GM18520 (cell line): Measurements from ENCODE around the gene EIF3L.

Experiments used
- ATAC-seq: cut with Tn5 transposase; IDR thresholded peaks from one replicate; pipeline ENCODE4 v1.9.1; 2021; ENCODE audit not compliant: unreplicated experiment

Gene EIF3L

DNA sequence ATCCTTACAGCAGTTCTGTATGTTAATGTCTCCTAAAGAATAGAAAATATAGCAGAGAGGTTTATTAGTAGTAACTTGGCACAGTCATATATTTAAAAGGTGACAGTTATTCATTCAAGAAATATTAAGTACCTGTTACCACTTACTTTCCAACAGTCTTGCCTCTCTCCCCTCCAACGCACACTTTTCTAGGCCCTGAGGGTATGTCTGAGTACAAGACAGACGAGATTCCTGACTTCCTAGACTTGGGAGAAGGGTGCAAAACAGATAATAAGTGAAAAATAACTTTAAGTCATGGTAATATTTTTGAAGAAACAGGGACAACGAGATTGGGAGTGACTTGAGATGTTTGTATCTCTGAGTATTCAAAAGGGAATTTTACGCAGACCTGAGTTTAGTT is 1.6 kb downstream of the EIF3L start:
- no peak for ATAC-seq

DNA sequence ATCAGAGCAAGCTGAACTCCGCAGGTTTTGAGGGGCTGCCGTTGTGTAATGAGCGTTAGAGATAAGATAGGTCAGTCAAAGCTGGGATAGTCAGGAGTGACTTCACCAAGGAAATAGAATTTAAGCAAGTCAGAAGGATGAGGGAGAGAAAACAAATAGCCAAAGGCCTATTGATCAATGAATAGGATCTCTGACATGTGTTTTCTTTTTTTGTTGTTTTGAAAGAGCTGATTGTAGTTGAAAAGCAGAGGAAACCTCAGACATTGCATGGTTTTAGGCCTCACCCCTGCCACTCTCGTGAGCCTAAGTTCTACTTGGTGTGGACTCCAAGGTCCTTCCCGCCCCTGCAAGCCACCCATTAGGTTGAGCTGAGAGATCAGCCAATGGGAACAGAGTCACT is 3.2 kb downstream of the EIF3L start:
- no peak for ATAC-seq

DNA sequence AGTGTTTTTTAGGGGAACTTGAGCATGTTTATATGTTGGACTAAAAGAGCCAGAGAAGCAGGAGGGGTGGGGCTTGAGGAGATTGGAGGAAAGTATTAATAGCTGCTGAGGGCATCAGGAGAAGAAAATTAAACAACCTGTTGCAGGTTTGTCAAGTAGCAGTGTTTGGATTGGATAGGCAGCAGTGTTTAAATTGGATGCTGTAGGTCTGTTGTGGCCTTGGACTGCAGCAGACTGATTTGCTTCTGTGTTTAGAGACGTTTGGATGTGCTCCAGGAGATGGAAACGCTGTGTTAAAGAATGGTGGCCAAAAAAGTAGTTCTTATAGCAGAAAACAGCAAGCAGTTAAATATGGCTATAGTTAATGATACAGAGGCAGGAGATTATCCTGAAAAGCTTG is 5.7 kb downstream of the EIF3L start:
- ATAC-seq = no peak

DNA sequence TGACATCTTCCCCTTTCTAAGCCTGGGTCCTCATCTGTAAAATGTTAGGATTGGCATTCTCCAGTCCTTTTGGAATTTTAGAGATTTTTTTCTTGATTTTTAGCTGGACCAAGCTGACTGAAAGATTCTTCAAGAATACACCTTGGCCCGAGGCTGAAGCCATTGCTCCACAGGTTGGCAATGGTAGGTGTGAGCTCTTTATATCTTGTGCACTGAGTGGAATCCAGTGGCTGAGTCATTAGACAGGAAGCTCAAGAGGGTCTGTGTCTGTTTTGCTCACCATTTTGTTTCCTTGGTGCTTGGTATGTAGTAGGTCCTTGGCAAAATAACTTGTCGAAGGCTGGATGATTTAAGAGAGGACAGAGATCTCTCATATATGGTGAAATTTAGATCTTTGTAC is 6.2 kb downstream of the EIF3L start:
- no peak for ATAC-seq

DNA sequence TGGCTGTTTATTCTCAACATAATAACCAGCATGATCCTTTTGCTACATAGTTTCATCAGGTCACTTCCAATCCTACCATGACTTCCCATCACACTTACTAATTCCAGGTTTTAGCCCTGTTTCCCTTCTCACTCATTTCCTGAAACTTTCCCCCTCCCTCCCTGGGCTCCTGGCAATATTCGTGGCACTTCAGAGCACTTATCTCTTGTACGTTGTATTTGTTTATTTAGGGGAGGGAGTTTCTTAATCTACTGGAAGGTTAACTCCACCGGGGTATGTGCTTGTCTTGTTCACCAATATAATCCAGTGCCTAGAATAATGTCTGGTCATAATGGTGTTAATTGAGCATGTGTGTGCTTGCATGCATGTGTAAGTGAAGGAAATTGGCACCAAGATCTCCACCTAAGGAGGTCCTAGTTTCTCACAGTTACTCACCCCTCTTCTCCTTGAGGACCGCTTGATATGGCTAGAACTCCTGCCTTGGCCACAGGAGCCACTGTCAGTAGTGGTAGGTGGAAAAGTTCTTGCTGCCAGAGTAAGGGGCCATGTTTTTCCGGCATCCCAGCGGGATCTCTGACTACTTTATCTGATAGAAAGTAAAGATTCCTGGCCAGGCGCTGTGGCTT is 11.7 kb downstream of the EIF3L start:
- no peak for ATAC-seq

DNA sequence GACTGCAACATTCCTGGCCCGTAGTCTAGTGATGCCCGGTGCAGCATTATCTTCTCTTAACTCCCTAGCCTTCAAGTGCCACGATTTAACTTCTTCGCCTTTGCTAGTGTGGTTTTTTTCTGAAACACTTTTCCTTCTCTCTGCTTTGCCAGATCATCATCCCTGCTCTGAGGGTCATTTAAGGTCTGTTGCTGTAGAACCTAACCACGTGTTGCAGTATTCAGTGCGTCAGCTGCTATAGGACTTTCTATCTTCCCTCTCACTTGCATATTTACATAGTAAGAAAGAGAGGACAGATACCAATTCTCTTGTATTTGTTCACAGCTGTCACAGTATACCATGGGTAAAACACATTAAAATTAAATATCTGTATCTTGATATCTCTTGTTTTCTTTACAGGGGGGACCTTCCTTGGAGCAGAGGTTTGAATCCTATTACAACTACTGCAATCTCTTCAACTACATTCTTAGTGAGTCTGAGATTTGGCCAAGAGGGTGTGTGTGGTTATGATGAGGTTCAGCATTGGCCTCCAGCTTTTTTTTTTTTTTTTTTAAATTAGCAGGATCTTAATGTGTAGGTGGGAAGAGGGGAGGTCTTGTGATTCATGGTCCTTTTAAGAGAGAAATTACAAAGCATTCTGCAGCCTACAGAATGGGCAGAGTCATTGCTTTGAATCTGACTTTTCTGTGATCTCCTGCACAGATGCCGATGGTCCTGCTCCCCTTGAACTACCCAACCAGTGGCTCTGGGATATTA is 13.5 kb downstream of the EIF3L start:
- no peak for ATAC-seq

DNA sequence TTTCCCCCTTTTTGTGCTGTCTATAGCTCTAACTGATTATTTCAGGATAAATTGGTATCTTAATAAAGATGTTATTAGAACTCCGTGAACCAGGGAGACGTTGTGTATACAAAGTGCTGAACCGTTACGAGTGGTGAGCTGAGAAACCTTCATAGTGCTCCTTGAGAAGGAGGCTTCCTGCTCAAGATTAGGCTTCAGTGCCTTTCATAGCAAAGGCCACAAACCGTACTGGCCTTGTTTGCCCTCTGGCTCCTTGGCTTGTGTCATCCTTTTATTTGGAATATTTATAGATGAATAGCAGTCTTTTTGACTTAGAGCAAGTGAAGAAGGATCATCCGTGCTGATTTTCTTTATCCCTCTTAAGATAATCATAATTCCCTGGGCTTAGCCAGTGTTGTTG is 16.3 kb downstream of the EIF3L start:
- no peak for ATAC-seq

DNA sequence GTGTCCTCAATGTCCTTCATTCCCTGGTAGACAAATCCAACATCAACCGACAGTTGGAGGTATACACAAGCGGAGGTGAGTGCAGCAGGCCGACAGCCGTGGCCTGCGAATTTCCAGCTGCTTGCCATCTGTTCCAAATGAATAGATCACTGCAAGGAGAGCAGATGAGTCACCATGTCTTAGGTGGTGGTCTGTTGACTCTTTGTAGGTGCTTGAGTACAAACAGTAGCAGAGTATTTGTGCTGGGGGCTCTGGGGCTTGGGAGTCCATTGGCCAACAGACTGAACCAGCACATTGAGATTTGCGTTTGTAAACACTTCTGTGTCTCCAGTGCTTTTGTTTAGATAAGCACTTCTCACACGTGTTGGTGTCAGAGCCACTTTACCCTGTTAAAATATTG is 21.1 kb downstream of the EIF3L start:
- ATAC-seq = no peak

DNA sequence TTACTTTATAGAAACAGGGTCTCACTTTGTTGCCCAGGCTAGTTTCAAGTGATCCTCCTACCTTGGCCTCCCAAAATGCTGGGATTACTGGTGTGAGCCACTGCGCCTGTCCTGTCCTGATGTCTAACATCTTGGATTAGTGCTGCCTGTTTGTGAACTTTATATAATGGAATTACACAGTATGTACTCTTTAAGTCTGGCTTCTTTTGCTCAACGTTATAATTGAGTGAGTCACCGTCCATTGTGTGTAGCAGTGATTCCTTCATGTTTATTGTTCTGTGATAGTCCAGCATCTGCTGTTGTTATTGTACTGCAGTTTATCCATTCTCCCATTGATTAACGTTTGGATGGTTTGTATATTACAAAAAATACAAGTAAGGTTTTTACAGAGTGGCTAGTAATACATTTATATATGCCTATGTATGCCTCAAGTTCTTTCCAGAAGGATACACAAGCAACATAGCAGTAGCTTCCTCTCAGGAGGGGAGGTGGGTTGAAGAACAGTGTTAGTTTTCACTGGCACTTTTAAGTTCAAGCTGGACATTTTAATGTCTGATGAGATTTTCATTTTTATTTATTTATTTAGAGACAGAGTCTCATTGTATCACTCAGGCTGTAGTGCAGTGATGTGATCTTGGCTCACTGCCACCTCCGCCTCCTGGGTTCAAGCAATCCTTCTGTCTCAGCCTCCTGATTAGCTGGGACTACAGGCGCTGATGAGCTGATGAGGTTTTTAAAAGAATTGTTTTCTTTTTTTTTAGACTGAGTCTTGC is 31.6 kb downstream of the EIF3L start:
- no peak for ATAC-seq

DNA sequence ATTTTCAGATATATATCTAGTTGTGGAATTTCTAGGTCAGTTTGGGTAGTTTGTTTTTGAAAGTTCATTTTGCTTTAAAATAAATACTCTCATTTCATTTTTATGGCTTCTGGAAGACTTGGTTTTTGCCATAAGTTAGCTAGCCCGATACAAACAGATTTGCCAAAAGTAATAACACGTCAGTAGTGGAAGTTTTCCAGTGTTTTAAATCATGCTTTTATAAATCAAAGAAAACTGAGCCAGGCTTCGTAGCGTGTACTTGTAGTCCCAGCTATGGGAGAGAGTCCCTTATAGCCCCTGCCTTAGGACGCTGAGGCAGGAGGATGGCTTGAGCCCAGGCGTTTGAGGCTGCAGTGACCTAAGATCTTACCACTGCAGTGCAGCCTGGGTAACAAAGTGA is 35.2 kb downstream of the EIF3L start:
- no peak for ATAC-seq

DNA sequence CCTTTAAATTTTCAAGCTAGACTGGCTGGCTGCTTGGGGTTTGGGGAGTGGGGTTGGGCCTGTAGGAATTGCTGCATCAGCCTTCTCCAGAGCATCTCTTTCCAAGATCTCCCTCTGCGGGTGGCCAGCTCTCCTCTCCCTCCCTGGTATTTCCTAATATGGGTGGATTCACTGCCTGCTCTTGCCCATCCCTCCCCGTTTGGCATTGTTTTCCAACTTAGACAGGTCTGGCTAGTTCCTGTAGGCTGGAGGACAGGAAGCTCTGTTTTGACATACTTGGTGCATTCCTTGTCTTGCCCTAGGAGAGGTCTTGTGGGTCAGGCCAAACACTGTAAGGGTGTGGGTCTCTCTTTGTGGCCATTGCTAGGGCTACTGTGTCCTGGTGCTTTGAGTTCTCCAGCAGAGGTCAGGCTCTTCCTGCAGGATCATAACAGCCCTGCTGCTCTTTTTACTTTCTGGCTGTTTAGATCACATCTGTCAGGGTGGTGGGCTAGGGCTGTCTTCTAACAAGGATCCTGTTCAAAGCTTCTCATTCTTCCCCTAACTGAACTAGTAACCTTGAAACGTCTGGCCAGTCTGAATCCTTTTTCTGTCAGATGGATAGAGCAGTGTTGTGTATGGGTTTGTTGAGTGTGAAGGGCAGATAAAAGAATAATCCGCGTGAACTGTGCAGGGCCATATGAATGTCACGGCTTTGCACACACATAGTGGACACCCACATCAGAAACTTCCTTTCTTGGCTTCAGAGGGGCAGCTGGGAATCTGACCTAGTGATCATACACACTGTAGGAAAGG is 38.6 kb downstream of the EIF3L start:
- ATAC-seq = no peak

DNA sequence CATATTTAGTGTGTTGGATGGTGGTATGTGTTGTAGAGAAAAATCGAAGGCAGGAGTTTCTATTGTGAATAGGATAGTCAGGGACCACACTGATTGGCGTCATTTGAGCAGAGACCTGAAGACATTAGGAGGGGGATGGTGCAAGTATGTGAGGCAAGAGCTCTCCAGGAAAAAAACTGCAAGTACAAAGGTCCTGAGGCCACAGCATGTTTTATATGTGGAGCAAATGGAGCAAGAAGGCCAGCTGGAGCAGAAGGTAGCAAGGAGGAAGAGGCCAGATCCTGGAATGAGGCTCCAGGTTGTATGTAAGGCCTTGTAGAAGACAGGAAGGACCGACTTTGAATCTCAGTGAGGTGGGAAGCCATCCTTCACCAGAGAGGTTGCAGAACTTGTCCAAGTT is 42.7 kb downstream of the EIF3L start:
- no peak for ATAC-seq

DNA sequence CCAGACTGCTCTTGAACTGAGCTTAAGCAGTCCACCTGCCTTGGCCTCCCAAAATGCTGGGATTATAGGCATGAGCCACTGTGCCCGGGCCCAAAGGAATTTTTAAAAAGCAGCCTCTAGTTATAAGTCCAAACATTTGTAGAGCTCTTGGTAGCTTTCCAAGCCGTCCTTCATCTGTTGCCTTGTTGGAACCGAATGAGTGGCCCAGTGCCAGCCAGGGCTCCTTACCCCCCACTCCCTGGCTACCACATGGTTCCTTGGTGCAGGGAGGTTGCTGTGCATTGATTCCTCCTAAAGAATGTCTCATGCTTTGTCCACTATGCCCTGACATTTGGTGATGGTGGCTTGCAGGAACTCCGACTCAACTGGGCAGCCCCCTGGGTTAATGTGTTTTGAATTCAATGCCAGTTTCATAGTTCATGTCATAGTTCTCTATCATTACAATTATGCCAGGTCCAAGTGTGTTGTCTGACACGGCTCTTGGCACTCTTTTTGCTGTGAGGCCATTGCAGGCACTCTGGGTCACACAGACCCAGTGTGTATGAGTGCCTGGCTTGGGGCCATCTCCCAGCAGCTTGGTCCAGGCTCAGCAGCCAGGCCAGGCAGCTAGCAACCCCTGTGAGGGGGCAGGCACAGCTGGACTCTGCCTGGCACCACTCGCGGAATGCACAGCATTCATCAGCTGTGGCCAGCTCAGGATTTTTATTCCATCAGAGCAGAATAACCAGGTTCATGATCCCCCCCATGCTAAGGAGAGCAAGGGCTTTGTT is 43.5 kb downstream of the EIF3L start:
- no peak for ATAC-seq

DNA sequence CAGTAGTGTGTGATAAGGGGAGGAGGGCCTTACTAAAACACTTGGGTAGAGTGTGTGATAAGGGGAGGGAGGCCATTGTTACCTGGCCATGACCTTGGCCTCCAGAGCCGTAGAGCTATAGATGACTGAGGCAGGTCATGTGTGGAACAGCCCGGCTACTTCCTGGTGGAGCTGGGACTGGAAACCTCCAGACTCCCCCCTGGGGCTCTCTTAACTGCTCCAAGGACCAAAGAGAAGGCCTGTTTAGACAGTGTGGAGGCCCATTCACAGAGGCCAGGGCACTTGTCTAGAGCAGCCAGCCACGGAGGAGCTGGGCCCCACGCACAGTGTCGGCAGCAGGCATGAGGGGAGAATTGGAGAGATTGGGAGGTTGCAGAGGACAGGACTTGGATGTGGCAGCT is 44.4 kb downstream of the EIF3L start:
- no peak for ATAC-seq

DNA sequence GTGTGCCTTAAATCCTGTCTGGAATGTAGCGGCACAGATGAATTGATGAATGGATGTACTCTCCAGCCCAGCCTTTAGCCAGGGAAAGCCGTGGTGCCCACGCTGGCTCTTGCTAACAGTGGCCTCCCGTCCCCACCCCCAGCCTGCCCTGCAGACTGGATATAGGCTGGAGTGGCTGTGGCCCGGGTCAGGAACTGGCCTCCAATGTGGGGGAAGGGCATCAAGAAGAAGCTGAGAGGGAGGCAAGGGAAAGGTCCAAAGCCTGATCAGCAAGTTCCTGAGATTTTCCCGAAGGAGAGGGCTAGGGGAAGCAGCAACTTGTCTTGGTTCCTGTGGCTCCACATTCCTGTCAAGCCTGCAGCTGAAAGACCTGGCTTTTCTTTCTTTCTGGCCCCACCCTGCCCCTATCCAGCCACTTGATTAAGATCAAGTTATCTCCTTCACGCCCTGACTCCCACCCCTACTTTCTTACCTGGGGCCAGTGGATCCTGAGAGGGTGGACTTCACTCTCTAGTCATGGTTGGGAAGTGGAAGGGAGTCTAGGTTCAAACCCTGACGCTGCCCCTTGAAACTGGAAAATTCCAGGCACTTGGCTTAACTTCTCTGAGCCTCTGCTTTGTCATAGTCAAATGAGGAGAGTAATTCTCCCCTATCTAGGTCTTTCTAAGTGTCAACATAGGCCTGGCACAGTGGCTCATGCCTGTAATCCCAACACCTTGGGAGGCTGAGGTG is 45.9 kb downstream of the EIF3L start:
- no peak for ATAC-seq

DNA sequence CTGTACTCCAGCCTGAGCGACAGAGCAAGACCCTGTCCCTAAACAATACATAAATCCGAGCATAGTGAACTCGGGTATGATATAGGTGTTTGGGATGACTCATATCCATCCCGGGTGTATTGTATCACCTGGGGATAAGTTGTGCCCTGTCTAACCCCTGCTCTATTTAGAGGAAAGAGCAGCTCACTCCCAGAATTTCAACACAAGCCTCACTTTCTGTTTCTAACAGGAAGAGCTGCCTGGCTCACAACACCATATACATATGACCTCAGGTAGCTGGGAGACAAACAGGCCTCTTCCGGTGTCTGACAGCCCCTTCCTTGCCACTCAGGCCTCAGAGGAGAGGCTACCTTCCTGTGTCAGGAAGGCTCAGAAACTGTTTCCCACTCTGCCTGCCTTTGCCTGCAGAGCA is 47.0 kb downstream of the EIF3L start:
- no peak for ATAC-seq

DNA sequence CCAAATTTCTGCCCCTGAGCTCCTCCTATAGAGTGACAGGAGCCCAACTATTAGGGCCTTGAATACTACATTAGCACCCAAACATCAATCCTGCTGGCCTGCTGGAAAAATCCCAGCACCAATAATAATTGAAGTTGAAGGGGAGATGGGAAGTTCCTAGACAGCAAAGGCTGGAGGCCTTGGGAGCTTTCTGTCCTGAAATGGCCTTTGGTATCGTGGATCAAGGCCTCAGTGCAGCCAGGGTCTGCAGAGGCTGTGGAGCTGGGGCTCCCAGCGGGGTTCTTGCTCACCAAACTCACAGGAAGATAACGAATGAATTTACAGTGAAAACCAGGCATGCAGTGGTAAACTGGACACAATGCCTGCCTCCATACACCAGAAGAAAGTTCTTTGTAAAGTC is 47.7 kb downstream of the EIF3L start:
- no peak for ATAC-seq

DNA sequence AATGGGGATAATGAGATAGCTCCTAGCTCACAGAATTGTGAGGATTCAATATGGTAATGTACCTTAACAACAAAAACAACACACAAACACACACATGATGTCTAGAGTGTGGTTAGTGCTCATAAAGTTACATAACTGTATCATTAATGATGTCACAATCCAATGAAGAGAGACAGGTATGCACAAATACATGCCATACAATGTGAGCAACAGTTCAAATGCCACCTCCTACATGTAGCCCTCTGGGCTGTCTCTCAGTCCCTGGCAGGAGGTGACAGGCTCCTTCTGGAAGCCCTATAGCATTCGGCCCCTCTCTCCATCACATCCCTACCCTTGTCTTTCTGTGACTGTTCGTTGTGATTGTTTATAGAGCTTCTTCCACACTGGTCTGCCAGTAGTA is 48.6 kb downstream of the EIF3L start:
- ATAC-seq = no peak

DNA sequence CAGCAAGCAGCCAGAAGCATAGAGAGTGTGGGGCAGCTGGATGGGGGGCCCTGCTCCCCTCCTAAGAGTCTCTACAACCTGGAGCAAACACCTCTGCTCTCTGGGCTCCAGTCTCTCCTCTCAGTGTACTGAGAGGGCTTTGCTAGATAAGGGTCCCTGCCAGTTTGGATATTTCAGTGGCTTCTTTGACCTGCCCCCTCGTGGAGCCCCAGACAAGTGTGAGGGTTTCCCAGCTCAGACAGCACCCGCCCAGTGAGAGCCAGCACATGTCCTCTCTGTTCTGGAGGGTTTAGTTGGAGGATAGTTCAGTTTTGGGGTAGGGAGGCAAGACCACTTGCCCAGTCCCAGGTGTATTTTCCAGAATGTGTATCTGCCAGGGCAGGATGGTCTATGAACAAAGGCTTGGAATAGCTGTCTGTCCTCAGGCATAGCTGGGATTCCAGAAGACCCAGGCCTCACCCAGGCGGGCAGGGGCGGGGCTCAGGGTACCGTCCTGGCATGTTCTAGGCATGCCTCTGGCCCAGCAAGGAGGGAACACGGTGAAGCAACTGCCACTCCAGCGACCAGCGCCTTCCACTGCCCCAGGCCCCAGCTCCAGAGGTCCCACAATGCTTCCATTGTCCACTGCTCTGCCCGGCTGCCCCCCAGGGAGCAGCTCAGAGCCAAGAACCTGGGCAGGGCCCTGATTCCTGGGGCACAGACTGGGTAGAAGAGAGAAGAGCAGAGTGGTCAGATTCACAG is 49.4 kb downstream of the EIF3L start:
- ATAC-seq = no peak
